ENCODE measurements around the gene SLC23A2. TPM values are rescaled to one million over a fixed set of nuclear protein-coding genes. Genes with fewer than 3 reads are reported as not detected.

The SLC23A2 gene
- total RNA-seq: 24.0 to 25.1 TPM (median 24.2 TPM) in 3 replicates
- long read RNA-seq, full-length matches to known transcripts: 1 of 17 reads
- long read RNA-seq, partial matches to known transcripts: 2 of 17 reads
- long read RNA-seq, other reads (novel, unspliced or antisense): 14 of 17 reads

DNA sequence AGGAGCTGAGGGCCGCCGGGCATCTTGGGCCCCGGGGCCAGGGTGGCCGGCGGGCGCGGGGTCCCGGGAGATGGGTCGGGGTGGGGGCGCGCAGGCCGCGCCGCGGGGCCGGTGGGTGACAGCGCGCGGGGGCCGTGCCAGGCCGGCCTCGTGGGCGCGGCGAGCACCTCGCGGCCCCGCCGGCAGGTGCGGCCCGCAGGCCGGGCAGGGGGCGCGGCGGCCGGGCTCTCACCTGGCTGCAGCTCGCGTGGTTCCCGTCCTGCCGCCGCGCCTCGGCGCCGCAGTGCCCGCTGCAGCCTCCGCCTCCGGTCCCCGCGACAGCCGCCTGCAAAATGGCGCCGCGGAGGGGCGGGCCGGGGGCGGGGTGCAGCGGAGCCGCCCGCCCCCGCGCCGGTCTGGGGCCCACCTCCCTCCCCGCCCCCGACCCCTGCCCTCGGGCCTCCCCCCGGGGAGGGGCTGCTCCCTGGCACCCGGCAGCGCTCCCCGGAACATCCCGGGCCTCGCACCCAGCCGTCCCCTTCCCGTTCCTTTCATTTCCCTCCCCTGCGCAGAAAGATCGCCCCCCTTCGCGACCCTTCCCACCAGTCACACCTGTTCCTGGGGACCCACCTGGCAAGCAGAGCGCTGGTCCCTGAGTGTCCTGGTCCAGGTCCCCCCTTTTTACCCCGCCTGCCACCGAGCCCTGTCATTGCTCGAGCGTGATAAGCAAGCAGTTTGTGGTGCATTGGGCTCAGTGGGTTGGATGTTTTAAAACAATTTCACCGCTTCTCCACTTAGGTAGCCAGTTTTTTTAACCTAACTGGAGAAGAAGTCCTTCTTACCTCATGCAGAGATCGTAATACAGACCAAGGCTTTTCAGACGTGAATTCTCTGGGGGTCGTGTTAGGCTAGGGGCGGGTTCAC is at the start of gene SLC23A2:
Gene SLC23A2, minus strand, starts transcription at position 337 of the 903 bp plus-strand sequence. CDS start 68,948 bp downstream, outside the sequence.
- Mint-ChIP-seq H3K27me3 (ENCODE audit: low read depth) (no peaks in the 10 kb centered on the region), H3K27ac (ENCODE audit: unreplicated experiment) (peak within 1 kb of the TSS; percentile 84), H3K4me3 (ENCODE audit: unreplicated experiment) (peak within 1 kb of the TSS; percentile 95), H3K4me1 (ENCODE audit: low read depth) (peaks cover 36% of the 10 kb centered on the region), H3K9me3 (ENCODE audit: low read depth) (no peaks in the 10 kb centered on the region), H3K36me3 (ENCODE audit: low read depth) (no peaks in the 10 kb centered on the region)
- no peak for DNase-seq (ENCODE audit: low spot score)
- TF ChIP-seq, protein P1, sequence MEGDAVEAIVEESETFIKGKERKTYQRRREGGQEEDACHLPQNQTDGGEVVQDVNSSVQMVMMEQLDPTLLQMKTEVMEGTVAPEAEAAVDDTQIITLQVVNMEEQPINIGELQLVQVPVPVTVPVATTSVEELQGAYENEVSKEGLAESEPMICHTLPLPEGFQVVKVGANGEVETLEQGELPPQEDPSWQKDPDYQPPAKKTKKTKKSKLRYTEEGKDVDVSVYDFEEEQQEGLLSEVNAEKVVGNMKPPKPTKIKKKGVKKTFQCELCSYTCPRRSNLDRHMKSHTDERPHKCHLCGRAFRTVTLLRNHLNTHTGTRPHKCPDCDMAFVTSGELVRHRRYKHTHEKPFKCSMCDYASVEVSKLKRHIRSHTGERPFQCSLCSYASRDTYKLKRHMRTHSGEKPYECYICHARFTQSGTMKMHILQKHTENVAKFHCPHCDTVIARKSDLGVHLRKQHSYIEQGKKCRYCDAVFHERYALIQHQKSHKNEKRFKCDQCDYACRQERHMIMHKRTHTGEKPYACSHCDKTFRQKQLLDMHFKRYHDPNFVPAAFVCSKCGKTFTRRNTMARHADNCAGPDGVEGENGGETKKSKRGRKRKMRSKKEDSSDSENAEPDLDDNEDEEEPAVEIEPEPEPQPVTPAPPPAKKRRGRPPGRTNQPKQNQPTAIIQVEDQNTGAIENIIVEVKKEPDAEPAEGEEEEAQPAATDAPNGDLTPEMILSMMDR (IDR thresholded peaks at IDR 0.05): no peak

DNA sequence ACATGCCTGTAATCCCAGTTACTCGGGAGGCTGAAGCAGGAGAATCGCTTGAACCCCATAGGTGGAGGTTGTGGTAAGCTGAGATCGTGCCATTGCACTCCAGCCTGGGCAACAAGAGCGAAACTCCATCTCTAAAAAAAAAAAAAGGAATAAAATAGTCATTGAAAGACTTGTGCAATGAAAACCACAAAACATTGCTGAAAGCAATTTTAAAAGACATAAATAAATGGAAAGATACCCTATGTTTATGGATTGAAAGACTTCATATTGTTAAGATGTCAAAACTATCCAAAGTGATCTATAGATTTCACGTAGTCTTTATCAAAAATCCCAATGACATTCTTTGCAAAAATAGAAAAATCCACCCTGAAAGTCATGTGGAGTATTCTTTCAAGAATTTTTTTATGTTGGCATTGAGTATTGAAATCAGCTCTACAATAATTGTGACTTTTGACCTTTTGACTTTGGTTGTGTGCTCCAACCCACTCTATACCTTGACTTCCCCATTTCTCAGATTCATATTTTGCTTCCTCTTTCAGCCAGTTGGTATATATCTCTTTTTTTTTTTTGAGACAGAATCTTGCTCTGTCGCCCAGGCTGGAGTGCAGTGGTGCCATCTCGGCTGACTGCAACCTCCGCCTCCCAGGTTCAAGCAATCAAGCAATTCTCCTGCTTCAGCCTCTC is 45.5 kb upstream of the SLC23A2 start:
- DNase-seq (ENCODE audit: low spot score): no peak
- Mint-ChIP-seq H3K9me3 (ENCODE audit: low read depth) (no peaks in the 10 kb centered on the region), H3K36me3 (ENCODE audit: low read depth) (no peaks in the 10 kb centered on the region), H3K27ac (ENCODE audit: unreplicated experiment) (no peak overlapping the region), H3K27me3 (ENCODE audit: low read depth) (no peaks in the 10 kb centered on the region), H3K4me3 (ENCODE audit: unreplicated experiment) (no peak overlapping the region), H3K4me1 (ENCODE audit: low read depth) (peaks cover 9% of the 10 kb centered on the region)
- TF ChIP-seq, protein P1 (IDR thresholded peaks at IDR 0.05): no peak

DNA sequence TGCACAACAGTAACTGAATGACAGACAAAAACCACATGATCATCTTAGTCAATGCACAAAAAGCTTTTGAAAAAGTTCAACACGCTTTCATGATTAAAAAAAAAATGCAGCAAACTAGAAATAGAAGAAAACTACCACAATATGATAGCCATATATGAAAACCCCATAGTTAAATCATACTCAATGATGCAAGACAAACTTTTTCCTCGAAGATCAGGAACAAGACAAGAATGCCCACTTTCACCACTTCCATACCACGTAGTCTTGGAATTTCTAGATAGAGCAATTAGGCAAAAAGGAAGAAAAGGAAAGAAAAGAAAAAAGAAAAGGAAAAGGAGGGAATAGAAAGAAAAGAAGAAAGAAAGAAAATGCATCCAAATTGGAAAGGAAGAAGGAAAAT is 44.6 kb upstream of the SLC23A2 start:
- DNase-seq (ENCODE audit: low spot score): no peak
- Mint-ChIP-seq H3K9me3 (ENCODE audit: low read depth) (no peaks in the 10 kb centered on the region), H3K36me3 (ENCODE audit: low read depth) (no peaks in the 10 kb centered on the region), H3K4me1 (ENCODE audit: low read depth) (peaks cover 18% of the 10 kb centered on the region), H3K27ac (ENCODE audit: unreplicated experiment) (no peak overlapping the region), H3K27me3 (ENCODE audit: low read depth) (no peaks in the 10 kb centered on the region), H3K4me3 (ENCODE audit: unreplicated experiment) (no peak overlapping the region)
- TF ChIP-seq, protein P1 (IDR thresholded peaks at IDR 0.05): no peak

DNA sequence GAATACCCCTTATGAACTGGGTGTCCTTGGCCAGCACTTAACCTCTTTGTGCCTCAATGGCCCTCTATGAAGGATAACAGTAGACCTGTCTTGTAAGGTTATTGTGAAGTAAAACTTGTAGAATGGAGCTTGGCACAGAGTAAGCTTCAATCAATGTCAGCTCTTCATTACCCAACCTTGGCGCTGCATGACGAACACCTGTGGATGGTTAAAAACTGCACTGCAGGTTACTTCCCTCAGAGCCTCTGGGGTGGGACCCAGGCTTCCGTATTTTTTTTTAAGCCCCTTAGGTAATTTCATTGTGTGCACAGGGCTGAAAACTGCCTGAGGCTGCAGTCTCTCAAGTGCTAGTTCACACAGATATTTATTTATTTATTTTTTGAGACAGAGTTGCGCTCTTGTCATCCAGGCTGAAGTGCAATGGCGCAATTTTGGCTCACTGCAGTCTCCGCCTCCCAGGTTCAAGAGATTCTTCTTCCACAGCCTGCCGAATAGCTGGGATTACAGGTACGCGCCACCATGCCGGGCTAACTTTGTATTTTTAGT is 42.8 kb upstream of the SLC23A2 start:
- H3K27ac Mint-ChIP-seq (ENCODE audit: unreplicated experiment): no peak overlapping the region
- peaks cover 21% of the 10 kb centered on the region for H3K4me1 Mint-ChIP-seq (ENCODE audit: low read depth)
- no peaks in the 10 kb centered on the region for H3K27me3 Mint-ChIP-seq (ENCODE audit: low read depth)
- no peaks in the 10 kb centered on the region for H3K36me3 Mint-ChIP-seq (ENCODE audit: low read depth)
- TF ChIP-seq, protein P1 (IDR thresholded peaks at IDR 0.05): no peak
- no peak overlapping the region for H3K4me3 Mint-ChIP-seq (ENCODE audit: unreplicated experiment)
- no peak for DNase-seq (ENCODE audit: low spot score)
- H3K9me3 Mint-ChIP-seq (ENCODE audit: low read depth): no peaks in the 10 kb centered on the region

DNA sequence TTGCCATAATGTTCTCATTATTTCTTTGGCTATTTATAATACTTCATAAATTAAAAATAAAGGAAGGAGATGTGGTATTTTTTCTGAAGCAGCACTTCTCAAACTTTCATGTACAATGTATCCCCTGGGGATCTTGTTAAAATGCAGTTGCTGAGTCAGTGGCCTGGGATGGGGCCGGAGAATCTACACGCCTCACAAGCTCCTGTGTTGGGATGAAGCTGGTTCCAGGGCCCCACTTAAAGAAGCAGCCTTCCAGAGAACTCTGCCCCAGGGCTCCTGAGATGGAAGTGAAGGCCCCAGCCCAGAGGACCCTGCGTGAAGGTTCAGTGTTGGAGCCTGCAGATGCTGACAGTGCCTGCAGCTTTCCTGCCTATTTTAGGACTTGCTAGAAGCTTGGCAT is 40.1 kb upstream of the SLC23A2 start:
- TF ChIP-seq, protein P1 (IDR thresholded peaks at IDR 0.05): no peak
- no peak for DNase-seq (ENCODE audit: low spot score)
- no peaks in the 10 kb centered on the region for H3K27me3 Mint-ChIP-seq (ENCODE audit: low read depth)
- peak overlapping the region; percentile 77 for H3K27ac Mint-ChIP-seq (ENCODE audit: unreplicated experiment)
- peaks cover 24% of the 10 kb centered on the region for H3K4me1 Mint-ChIP-seq (ENCODE audit: low read depth)
- no peaks in the 10 kb centered on the region for H3K36me3 Mint-ChIP-seq (ENCODE audit: low read depth)
- peak overlapping the region; percentile 9 for H3K4me3 Mint-ChIP-seq (ENCODE audit: unreplicated experiment)
- no peaks in the 10 kb centered on the region for H3K9me3 Mint-ChIP-seq (ENCODE audit: low read depth)

Data from chondrocyte (in vitro differentiated cells).